Large intestine (tissue), 3 donors: Measurements from ENCODE around the gene HLCS. TPM values are rescaled to one million over a fixed set of nuclear protein-coding genes. Genes with fewer than 3 reads are reported as not detected.
A peak's percentile ranks its signal among the peaks of the same experiment; 100 is the strongest.

Experiments used
- DNase-seq, 2 donors: peaks; one replicate each; pipeline versions ENCODE4 v3.0.0 to v3.0.0-alpha.2; 2013
- H3K27ac ChIP-seq: one replicate; pipeline ENCODE4 v1.5.1; 2013; ENCODE audit warnings: low read length
- H3K27me3 ChIP-seq: 2 replicates; pipeline ENCODE4 v1.6.1; 2013; ENCODE audit warnings: low read length; ENCODE audit not compliant: control insufficient read depth, insufficient read depth
- H3K36me3 ChIP-seq: 2 replicates; pipeline ENCODE4 v1.6.1; 2013; ENCODE audit warnings: low read length; ENCODE audit not compliant: control insufficient read depth, insufficient read depth
- H3K4me1 ChIP-seq: one replicate; pipeline ENCODE4 v1.6.1; 2013; ENCODE audit warnings: low read length; ENCODE audit not compliant: control insufficient read depth, insufficient read depth
- H3K4me3 ChIP-seq: one replicate; pipeline ENCODE4 v1.5.1; 2013; ENCODE audit warnings: low read length
- H3K9me3 ChIP-seq: one replicate; pipeline ENCODE4 v1.6.1; 2013; ENCODE audit warnings: mild to moderate bottlenecking, low read depth, low read length, moderate library complexity; ENCODE audit not compliant: control insufficient read depth
- WGBS: methylation state at CpG from one replicate; pipeline ENCODE4 v1.1.5; 2013; ENCODE audit warnings: low lambda C conversion rate; ENCODE audit not compliant: insufficient coverage; 5-methylcytosine and 5-hydroxymethylcytosine counted together
- polyA plus RNA-seq: library from polyadenylated mRNA; unstranded; fragments of 120-200 nt; gene quantifications from one replicate; pipeline ENCODE4 v1.2.1, GENCODE V29; 2013

Gene HLCS
- polyA plus RNA-seq, 1 donor, result 12.5 TPM

- WGBS, result no CpG with 5 or more reads among the region's 7 CpGs
Observed at GRCh38 chr21:36811762-36812161, 154.7 kb downstream of the HLCS start.

GRCh38 chr21:36810443-36810842, 156.0 kb downstream of the HLCS start:
- Histone ChIP-seq H3K4me1 (peaks cover 15% of the 10 kb centered on the region), H3K27ac (no peak overlapping the region), H3K4me3 (no peak overlapping the region), H3K9me3 (no peaks in the 10 kb centered on the region), H3K36me3 (no peaks in the 10 kb centered on the region), H3K27me3 (no peaks in the 10 kb centered on the region)
- WGBS, result 88% methylated on average over 1 of the region's 2 CpGs
- no peak for DNase-seq

More at GRCh38 chr21:36811762-36812161, 154.7 kb downstream of the HLCS start:
- Histone ChIP-seq H3K4me3 (no peak overlapping the region), H3K4me1 (peaks cover 14% of the 10 kb centered on the region), H3K27ac (no peak overlapping the region), H3K36me3 (no peaks in the 10 kb centered on the region), H3K9me3 (no peaks in the 10 kb centered on the region), H3K27me3 (no peaks in the 10 kb centered on the region)
- no peak for DNase-seq

GRCh38 chr21:36807422-36807928, 159.0 kb downstream of the HLCS start:
- H3K4me1 ChIP-seq, result peaks cover 15% of the 10 kb centered on the region
- WGBS, result no CpG with 5 or more reads among the region's 8 CpGs
- no peaks in the 10 kb centered on the region for H3K9me3 ChIP-seq
- no peaks in the 10 kb centered on the region for H3K36me3 ChIP-seq
- no peaks in the 10 kb centered on the region for H3K27me3 ChIP-seq
- peak; percentile 57 to 89 for DNase-seq
- H3K4me3 ChIP-seq, result no peak overlapping the region
- H3K27ac ChIP-seq, result peak overlapping the region; percentile 54

- H3K4me1 ChIP-seq, result peaks cover 15% of the 10 kb centered on the region
- no peaks in the 10 kb centered on the region for H3K27me3 ChIP-seq
- H3K36me3 ChIP-seq, result no peaks in the 10 kb centered on the region
- no peak overlapping the region for H3K4me3 ChIP-seq
- no peak overlapping the region for H3K27ac ChIP-seq
- DNase-seq, result no peak
- 100% methylated on average over 2 of the region's 4 CpGs for WGBS
- H3K9me3 ChIP-seq, result no peaks in the 10 kb centered on the region
Observed at GRCh38 chr21:36806103-36806502, 160.4 kb downstream of the HLCS start.

- H3K27me3 ChIP-seq, result no peaks in the 10 kb centered on the region
- no peak for DNase-seq
Observed at GRCh38 chr21:36804874-36805611, 161.4 kb downstream of the HLCS start.

GRCh38 chr21:36803816-36804439, 162.5 kb downstream of the HLCS start:
- WGBS, result no CpG with 5 or more reads among the region's 13 CpGs
- Histone ChIP-seq H3K27ac (no peak overlapping the region), H3K9me3 (no peaks in the 10 kb centered on the region)

More at GRCh38 chr21:36804874-36805611, 161.4 kb downstream of the HLCS start:
- Histone ChIP-seq H3K36me3 (no peaks in the 10 kb centered on the region), H3K4me3 (no peak overlapping the region), H3K27ac (no peak overlapping the region), H3K4me1 (peaks cover 15% of the 10 kb centered on the region), H3K9me3 (no peaks in the 10 kb centered on the region)
- WGBS, result 94% methylated on average over 3 of the region's 17 CpGs

GRCh38 chr21:36803051-36803645, 163.3 kb downstream of the HLCS start:
- no peak overlapping the region for H3K27ac ChIP-seq
- H3K9me3 ChIP-seq, result peaks cover under 1% of the 10 kb centered on the region
- H3K36me3 ChIP-seq, result no peaks in the 10 kb centered on the region
- peaks cover 12% of the 10 kb centered on the region for H3K4me1 ChIP-seq
- H3K4me3 ChIP-seq, result no peak overlapping the region
- DNase-seq, result no peak
- no CpG with 5 or more reads among the region's 13 CpGs for WGBS
- H3K27me3 ChIP-seq, result no peaks in the 10 kb centered on the region

More at GRCh38 chr21:36803816-36804439, 162.5 kb downstream of the HLCS start:
- peaks cover 15% of the 10 kb centered on the region for H3K4me1 ChIP-seq
- DNase-seq, result no peak
- H3K4me3 ChIP-seq, result no peak overlapping the region
- H3K27me3 ChIP-seq, result no peaks in the 10 kb centered on the region
- H3K36me3 ChIP-seq, result no peaks in the 10 kb centered on the region

- no peak for DNase-seq
- H3K4me1 ChIP-seq, result no peaks in the 10 kb centered on the region
Observed at GRCh38 chr21:36800734-36801133, 165.7 kb downstream of the HLCS start.

GRCh38 chr21:36799869-36800268, 166.6 kb downstream of the HLCS start:
- peaks cover 4% of the 10 kb centered on the region for H3K9me3 ChIP-seq
- no peak for DNase-seq
- H3K27ac ChIP-seq, result no peak overlapping the region
- no peaks in the 10 kb centered on the region for H3K27me3 ChIP-seq
- no peak overlapping the region for H3K4me3 ChIP-seq
- H3K4me1 ChIP-seq, result no peaks in the 10 kb centered on the region
- WGBS, result no CpG with 5 or more reads among the region's 5 CpGs
- no peaks in the 10 kb centered on the region for H3K36me3 ChIP-seq

More at GRCh38 chr21:36800734-36801133, 165.7 kb downstream of the HLCS start:
- no peak overlapping the region for H3K4me3 ChIP-seq
- WGBS, result no CpG with 5 or more reads among the region's 4 CpGs
- no peaks in the 10 kb centered on the region for H3K36me3 ChIP-seq
- peaks cover 4% of the 10 kb centered on the region for H3K9me3 ChIP-seq
- no peaks in the 10 kb centered on the region for H3K27me3 ChIP-seq
- H3K27ac ChIP-seq, result no peak overlapping the region

- H3K27me3 ChIP-seq, result no peaks in the 10 kb centered on the region
- H3K9me3 ChIP-seq, result peaks cover 4% of the 10 kb centered on the region
- no peaks in the 10 kb centered on the region for H3K36me3 ChIP-seq
- no peak for DNase-seq
- H3K4me1 ChIP-seq, result no peaks in the 10 kb centered on the region
- no peak overlapping the region for H3K27ac ChIP-seq
- H3K4me3 ChIP-seq, result no peak overlapping the region
Observed at GRCh38 chr21:36798491-36798890, 168.0 kb downstream of the HLCS start.
